Left lung (tissue), 10 donors: ENCODE data around the gene SERTAD3. TPM values are rescaled to one million over a fixed set of nuclear protein-coding genes. Genes with fewer than 3 reads are reported as not detected.
A peak's percentile ranks its signal among the peaks of the same experiment; 100 is the strongest.

Source experiments
- ATAC-seq: fragments of 200-7000 bp; cut with Tn5 transposase; one replicate; pipeline ENCODE4 v1.9.1; 2020; ENCODE audit warnings: moderate library complexity
- DNase-seq, 4 donors: peaks; one replicate each; pipeline ENCODE4 v3.0.0-alpha.2; 2013 to 2020
- H3K27ac ChIP-seq, 2 donors: fragments of 200-600 bp; sonication (generic) in 1 of 2; one replicate each; pipeline versions ENCODE4 v1.5.0 to v1.8.0; 2020 to 2021
- H3K27me3 ChIP-seq, 2 donors: fragments of 200-600 bp; sonication (generic) in 1 of 2; one replicate each; pipeline versions ENCODE4 v1.5.0 to v1.8.0; 2020 to 2021
- H3K36me3 ChIP-seq, 2 donors: fragments of 200-600 bp; sonication (generic) in 1 of 2; one replicate each; pipeline versions ENCODE4 v1.5.0 to v1.8.0; 2020 to 2021
- H3K4me1 ChIP-seq, 2 donors: fragments of 200-600 bp; one replicate each; pipeline ENCODE4 v1.8.0; 2021
- H3K4me3 ChIP-seq, 2 donors: fragments of 200-600 bp; sonication (generic) in 1 of 2; one replicate each; pipeline versions ENCODE4 v1.5.0 to v1.8.0; 2020 to 2021; ENCODE audit warnings: mild to moderate bottlenecking in 1 of 2
- H3K9me3 ChIP-seq, 2 donors: fragments of 200-600 bp; sonication (generic) in 1 of 2; one replicate each; pipeline versions ENCODE4 v1.5.0 to v1.8.0; 2020 to 2021
- intact Hi-C, 2 donors: fragments of 100-400 bp; cut with DNase I; formaldehyde crosslinking; loops; one replicate each; pipeline versions ENCODE4 v1.11.2 to v1.14.2; 2022
- polyA plus RNA-seq, 6 donors: library from polyadenylated mRNA; unstranded; fragments of 120-200 nt; gene quantifications; one replicate each; pipeline ENCODE4 v1.2.1, GENCODE V29; 2013; ENCODE audit not compliant: insufficient read length in 6 of 6
- total RNA-seq, 2 donors: library from RNA; stranded (reverse); fragmentation: NEBNext Ultra II Directional; extraction: Animal tissue kit (Norgen Biotek cat#: 25700); gene quantifications; one replicate each; pipeline ENCODE4 v1.2.1, GENCODE V29; 2021
- TF ChIP-seq, protein P1 (sequence below), 2 donors: fragments of 200-600 bp; sonication (generic) in 1 of 2; IDR thresholded peaks; one replicate each; pipeline versions ENCODE4 v1.5.0 to v1.8.0; 2021; ENCODE audit warnings: antibody characterized with exemption in 2 of 2
- donor health status: DM: no; HTN: yes; CAD: no.
- donor health status: DM: no; HTN: no; CAD: no.

Gene SERTAD3
- total and polyA plus RNA-seq, 8 donors: 22.1 to 37.4 (median 34.1) TPM

- peaks cover 3 to 33% of the 10 kb centered on the region in 2 donors for H3K4me1 ChIP-seq
- H3K36me3 ChIP-seq: no peaks in the 10 kb centered on the region
- TF ChIP-seq, protein P1, sequence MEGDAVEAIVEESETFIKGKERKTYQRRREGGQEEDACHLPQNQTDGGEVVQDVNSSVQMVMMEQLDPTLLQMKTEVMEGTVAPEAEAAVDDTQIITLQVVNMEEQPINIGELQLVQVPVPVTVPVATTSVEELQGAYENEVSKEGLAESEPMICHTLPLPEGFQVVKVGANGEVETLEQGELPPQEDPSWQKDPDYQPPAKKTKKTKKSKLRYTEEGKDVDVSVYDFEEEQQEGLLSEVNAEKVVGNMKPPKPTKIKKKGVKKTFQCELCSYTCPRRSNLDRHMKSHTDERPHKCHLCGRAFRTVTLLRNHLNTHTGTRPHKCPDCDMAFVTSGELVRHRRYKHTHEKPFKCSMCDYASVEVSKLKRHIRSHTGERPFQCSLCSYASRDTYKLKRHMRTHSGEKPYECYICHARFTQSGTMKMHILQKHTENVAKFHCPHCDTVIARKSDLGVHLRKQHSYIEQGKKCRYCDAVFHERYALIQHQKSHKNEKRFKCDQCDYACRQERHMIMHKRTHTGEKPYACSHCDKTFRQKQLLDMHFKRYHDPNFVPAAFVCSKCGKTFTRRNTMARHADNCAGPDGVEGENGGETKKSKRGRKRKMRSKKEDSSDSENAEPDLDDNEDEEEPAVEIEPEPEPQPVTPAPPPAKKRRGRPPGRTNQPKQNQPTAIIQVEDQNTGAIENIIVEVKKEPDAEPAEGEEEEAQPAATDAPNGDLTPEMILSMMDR (IDR thresholded peaks at IDR 0.05): no peak
- no peak for ATAC-seq
- no peak overlapping the region for H3K4me3 ChIP-seq
- no peaks in the 10 kb centered on the region for H3K9me3 ChIP-seq
- no peaks in the 10 kb centered on the region for H3K27me3 ChIP-seq
- H3K27ac ChIP-seq: peak overlapping the region in 1 of 2 donors; percentile 18
- intact Hi-C loops: no loop called here
- peak in 1 of 4 donors; percentile 81 for DNase-seq
Measured at GRCh38 chr19:40407714-40408597, 36.2 kb downstream of the SERTAD3 start.

DNA sequence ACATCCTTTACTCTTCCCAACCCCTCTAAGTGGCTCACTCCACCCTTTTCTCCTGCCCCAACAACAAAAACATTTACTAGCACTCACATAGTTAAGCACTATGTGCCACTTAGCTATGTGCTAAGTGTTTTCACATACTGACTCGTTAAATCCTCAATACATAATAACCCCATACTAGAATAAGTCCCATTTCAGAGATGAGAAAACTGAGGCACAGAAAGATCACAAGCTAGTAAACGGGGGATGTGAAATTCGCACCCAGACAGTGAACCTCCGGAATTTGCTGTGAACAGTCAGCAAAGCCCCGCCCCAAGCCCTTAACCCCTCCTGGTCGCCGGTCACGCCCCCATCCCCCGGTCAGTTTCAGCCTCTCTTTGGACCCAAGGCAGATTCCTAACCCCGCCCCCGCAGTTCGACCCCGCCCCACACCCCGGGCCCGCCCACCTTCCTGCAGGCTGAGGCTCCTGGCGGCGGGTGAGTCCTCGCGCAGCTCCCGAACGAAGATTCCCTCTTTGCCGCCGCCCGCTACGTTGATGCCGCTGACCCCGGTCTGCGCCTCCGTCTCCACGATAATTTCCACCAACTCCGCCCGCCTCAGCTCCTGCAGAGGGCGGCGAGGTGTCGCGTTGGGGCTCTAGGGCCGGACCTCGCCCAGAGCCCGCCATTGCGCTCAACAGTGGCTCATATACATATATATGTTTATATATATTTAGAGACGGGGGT lies 40.7 kb downstream of the SERTAD3 start:
- peak in 3 of 4 donors; percentile 89 to 97 (median 94) for DNase-seq
- H3K27me3 ChIP-seq: no peaks in the 10 kb centered on the region
- H3K4me3 ChIP-seq: peak overlapping the region; percentile 66 to 69
- H3K4me1 ChIP-seq: peaks cover 3 to 33% of the 10 kb centered on the region in 2 donors
- peak overlapping the region; percentile 80 to 89 for H3K27ac ChIP-seq
- peak; percentile 94 for ATAC-seq
- TF ChIP-seq, protein P1 (IDR thresholded peaks at IDR 0.05): no peak
- H3K9me3 ChIP-seq: no peaks in the 10 kb centered on the region
- peaks cover 0 to 2% of the 10 kb centered on the region in 2 donors for H3K36me3 ChIP-seq
- intact Hi-C loops: no loop called here

GRCh38 chr19:40400559-40400958 lies 43.6 kb downstream of the SERTAD3 start:
- Histone ChIP-seq H3K27me3 (no peaks in the 10 kb centered on the region), H3K27ac (no peak overlapping the region), H3K4me1 (peaks cover 3 to 29% of the 10 kb centered on the region in 2 donors), H3K4me3 (no peak overlapping the region), H3K36me3 (peaks cover 0 to 21% of the 10 kb centered on the region in 2 donors), H3K9me3 (no peaks in the 10 kb centered on the region)
- ATAC-seq: no peak
- TF ChIP-seq, protein P1 (IDR thresholded peaks at IDR 0.05): no peak
- no peak for DNase-seq
- intact Hi-C loops: no loop called here

DNA sequence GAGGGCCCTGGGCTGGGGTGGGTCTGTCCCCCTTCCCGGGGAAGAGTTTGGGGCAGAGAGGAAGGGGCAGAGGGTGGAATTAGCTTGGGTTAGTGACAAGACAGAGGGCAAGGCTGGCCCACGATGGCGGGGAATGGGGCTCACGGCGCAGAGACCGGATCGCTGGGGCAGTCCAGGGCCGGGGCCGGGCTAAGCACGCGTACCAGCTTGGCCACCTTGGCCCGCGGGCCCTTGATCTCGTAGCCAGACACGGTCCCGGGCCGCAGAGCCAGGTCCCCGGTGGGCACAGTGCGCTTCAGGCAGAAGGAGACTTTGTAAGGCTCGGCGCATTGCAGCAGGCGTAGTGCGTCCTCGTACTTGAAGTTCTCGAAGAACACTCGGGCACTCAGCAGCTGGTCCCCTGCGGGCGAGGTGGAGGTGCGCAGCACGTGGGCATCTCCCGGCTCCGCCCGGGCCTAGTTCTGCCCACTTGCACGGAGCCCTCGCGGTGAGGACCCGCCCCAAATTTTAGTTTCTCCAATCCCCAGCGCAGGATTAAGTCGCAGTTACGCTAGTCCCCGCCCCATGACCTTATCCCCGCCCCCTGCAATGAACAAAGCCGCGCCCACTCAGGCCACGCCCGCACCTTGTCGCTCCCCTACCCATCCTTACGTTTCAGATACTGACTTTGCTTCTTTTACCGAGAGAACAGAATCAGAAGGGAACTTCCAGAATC lies 45.6 kb downstream of the SERTAD3 start:
- H3K27ac ChIP-seq: no peak overlapping the region
- peaks cover 3 to 15% of the 10 kb centered on the region in 2 donors for H3K4me1 ChIP-seq
- H3K4me3 ChIP-seq: no peak overlapping the region
- no peaks in the 10 kb centered on the region for H3K9me3 ChIP-seq
- ATAC-seq: peak; percentile 80
- TF ChIP-seq, protein P1 (IDR thresholded peaks at IDR 0.05): no peak
- H3K27me3 ChIP-seq: no peaks in the 10 kb centered on the region
- peaks cover 0 to 21% of the 10 kb centered on the region in 2 donors for H3K36me3 ChIP-seq
- intact Hi-C loops: no loop called here
- DNase-seq: peak in 3 of 4 donors; percentile 74 to 83 (median 76)
